ENCODE data around the gene APBB2. TPM values are rescaled to one million over a fixed set of nuclear protein-coding genes. Genes with fewer than 3 reads are reported as not detected.

The APBB2 gene
- total and polyA plus RNA-seq, 2 experiments from 2014 or later: 35.8 to 74.8 TPM

DNA sequence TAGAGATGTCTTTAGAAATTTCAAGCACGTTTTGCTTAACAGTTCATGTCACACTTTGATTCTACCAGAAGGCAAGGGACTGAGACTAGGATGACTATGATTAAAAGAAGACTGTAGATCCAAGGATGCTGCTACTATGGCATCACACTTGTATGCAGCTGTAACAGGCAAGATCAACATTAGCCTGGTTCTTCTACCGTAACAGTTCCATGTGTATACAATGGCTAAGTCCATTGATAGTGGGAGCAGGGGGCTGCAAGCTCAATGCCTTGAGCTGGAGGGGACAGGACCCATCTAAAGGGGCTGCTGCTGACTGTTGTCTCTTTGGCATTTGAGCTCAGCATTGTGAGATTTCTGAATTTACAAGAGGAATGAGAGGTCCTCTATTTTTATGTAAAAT, 212.0 kb downstream of the APBB2 start:
- Mint-ChIP-seq H3K27ac (no peak overlapping the region), H3K4me1 (peaks cover 17% of the 10 kb centered on the region; the same call in 2 of the 3 replicates), H3K36me3 (ENCODE audit: low read depth) (peaks cover 14% of the 10 kb centered on the region; the same call in 2 of the 3 replicates), H3K4me3 (no peak overlapping the region), H3K27me3 (ENCODE audit: insufficient read depth, low read depth, poor library complexity) (peaks cover 4% of the 10 kb centered on the region), H3K9me3 (no peaks in the 10 kb centered on the region)
- ATAC-seq (no peak), DNase-seq (ENCODE audit: low spot score) (no peak)
- Histone ChIP-seq H2AFZ (no peak overlapping the region), H3K36me3 (ENCODE audit: insufficient read depth) (peaks cover 2% of the 10 kb centered on the region; the same call in 1 of the 2 replicates), H3K79me2 (replicated peaks; ENCODE audit: insufficient read depth) (no peaks in the 10 kb centered on the region), H3K27ac (ENCODE audit: low read depth) (no peak overlapping the region), H3K27me3 (ENCODE audit: insufficient read depth) (no peaks in the 10 kb centered on the region), H3K9me2 (ENCODE audit: insufficient read depth) (no peaks in the 10 kb centered on the region), H3F3A (replicated peaks; ENCODE audit: low read depth) (no peaks in the 10 kb centered on the region), H3K4me3 (no peak overlapping the region), H3K4me1 (ENCODE audit: insufficient read depth) (peaks cover 25% of the 10 kb centered on the region), H4K20me1 (replicated peaks; ENCODE audit: insufficient read depth) (0 out of 2 replicates have a peak, but pooled peaks cover 3% of the 10 kb centered on the region), H3K4me2 (peak overlapping the region; percentile 55; the same call in 1 of the 2 replicates)
- TF ChIP-seq EZH2phosphoT487 (IDR thresholded peaks at IDR 0.05; ENCODE audit: unreplicated experiment) (no peak), ZNF331 (CRISPR knock-in tag; IDR thresholded peaks at IDR 0.05; ENCODE audit: low read depth) (no peak), NANOG (IDR thresholded peaks at IDR 0.05; ENCODE audit: borderline replicate concordance) (no peak)
- TF ChIP-seq, protein P1, sequence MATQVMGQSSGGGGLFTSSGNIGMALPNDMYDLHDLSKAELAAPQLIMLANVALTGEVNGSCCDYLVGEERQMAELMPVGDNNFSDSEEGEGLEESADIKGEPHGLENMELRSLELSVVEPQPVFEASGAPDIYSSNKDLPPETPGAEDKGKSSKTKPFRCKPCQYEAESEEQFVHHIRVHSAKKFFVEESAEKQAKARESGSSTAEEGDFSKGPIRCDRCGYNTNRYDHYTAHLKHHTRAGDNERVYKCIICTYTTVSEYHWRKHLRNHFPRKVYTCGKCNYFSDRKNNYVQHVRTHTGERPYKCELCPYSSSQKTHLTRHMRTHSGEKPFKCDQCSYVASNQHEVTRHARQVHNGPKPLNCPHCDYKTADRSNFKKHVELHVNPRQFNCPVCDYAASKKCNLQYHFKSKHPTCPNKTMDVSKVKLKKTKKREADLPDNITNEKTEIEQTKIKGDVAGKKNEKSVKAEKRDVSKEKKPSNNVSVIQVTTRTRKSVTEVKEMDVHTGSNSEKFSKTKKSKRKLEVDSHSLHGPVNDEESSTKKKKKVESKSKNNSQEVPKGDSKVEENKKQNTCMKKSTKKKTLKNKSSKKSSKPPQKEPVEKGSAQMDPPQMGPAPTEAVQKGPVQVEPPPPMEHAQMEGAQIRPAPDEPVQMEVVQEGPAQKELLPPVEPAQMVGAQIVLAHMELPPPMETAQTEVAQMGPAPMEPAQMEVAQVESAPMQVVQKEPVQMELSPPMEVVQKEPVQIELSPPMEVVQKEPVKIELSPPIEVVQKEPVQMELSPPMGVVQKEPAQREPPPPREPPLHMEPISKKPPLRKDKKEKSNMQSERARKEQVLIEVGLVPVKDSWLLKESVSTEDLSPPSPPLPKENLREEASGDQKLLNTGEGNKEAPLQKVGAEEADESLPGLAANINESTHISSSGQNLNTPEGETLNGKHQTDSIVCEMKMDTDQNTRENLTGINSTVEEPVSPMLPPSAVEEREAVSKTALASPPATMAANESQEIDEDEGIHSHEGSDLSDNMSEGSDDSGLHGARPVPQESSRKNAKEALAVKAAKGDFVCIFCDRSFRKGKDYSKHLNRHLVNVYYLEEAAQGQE (IDR thresholded peaks at IDR 0.05; ENCODE audit: unreplicated experiment): no peak

DNA sequence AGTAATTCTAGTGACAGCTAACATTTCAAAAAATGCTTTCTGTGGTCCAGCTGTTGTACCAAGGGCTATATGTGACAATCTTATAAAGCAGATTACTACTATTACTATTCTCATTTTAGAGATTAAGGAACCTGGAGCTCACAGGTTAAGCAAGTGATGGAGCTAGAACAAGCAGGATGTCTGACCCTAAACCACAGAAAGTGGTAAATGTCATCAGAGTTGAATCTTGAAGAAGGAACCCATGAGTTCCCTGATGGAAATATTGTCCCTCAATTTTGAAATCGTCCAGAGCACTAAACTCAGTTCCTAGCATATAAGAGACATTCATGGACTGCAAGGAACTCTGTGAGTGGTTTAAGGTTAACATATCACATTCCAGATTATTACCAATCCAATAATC, 214.0 kb downstream of the APBB2 start:
- H3K4me3 ChIP-seq: no peak overlapping the region
- H3K9me2 ChIP-seq (ENCODE audit: insufficient read depth): no peaks in the 10 kb centered on the region
- Mint-ChIP-seq H3K4me3 (no peak overlapping the region), H3K27ac (no peak overlapping the region), H3K27me3 (ENCODE audit: insufficient read depth, low read depth, poor library complexity) (no peaks in the 10 kb centered on the region), H3K4me1 (peaks cover 21% of the 10 kb centered on the region; the same call in 2 of the 3 replicates), H3K36me3 (ENCODE audit: low read depth) (no peaks in the 10 kb centered on the region), H3K9me3 (no peaks in the 10 kb centered on the region)
- H3K27ac ChIP-seq (ENCODE audit: low read depth): no peak overlapping the region
- TF ChIP-seq ZNF331 (CRISPR knock-in tag; IDR thresholded peaks at IDR 0.05; ENCODE audit: low read depth) (no peak), CREB1 (CRISPR knock-in tag; IDR thresholded peaks at IDR 0.05; ENCODE audit: low read depth) (no peak), STAT1 (IDR thresholded peaks at IDR 0.05; ENCODE audit: unreplicated experiment) (no peak), JUNB (IDR thresholded peaks at IDR 0.05; ENCODE audit: unreplicated experiment) (no peak), EZH2phosphoT487 (IDR thresholded peaks at IDR 0.05; ENCODE audit: unreplicated experiment) (no peak), NANOG (IDR thresholded peaks at IDR 0.05; ENCODE audit: borderline replicate concordance) (no peak), EZH2 (IDR thresholded peaks at IDR 0.05; ENCODE audit: low read depth, unreplicated experiment) (no peak)
- TF ChIP-seq, protein P1 (IDR thresholded peaks at IDR 0.05; ENCODE audit: unreplicated experiment): no peak
- TF ChIP-seq, protein P2, sequence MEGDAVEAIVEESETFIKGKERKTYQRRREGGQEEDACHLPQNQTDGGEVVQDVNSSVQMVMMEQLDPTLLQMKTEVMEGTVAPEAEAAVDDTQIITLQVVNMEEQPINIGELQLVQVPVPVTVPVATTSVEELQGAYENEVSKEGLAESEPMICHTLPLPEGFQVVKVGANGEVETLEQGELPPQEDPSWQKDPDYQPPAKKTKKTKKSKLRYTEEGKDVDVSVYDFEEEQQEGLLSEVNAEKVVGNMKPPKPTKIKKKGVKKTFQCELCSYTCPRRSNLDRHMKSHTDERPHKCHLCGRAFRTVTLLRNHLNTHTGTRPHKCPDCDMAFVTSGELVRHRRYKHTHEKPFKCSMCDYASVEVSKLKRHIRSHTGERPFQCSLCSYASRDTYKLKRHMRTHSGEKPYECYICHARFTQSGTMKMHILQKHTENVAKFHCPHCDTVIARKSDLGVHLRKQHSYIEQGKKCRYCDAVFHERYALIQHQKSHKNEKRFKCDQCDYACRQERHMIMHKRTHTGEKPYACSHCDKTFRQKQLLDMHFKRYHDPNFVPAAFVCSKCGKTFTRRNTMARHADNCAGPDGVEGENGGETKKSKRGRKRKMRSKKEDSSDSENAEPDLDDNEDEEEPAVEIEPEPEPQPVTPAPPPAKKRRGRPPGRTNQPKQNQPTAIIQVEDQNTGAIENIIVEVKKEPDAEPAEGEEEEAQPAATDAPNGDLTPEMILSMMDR (conservative IDR thresholded peaks at IDR 0.05; ENCODE audit: low read depth in 2 of 2): no peak
- TF ChIP-seq, protein P3, sequence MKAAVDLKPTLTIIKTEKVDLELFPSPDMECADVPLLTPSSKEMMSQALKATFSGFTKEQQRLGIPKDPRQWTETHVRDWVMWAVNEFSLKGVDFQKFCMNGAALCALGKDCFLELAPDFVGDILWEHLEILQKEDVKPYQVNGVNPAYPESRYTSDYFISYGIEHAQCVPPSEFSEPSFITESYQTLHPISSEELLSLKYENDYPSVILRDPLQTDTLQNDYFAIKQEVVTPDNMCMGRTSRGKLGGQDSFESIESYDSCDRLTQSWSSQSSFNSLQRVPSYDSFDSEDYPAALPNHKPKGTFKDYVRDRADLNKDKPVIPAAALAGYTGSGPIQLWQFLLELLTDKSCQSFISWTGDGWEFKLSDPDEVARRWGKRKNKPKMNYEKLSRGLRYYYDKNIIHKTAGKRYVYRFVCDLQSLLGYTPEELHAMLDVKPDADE (IDR thresholded peaks at IDR 0.05): no peak
- no peak overlapping the region for H2AFZ ChIP-seq
- H3F3A ChIP-seq (replicated peaks; ENCODE audit: low read depth): no peaks in the 10 kb centered on the region
- no peaks in the 10 kb centered on the region for H3K79me2 ChIP-seq (replicated peaks; ENCODE audit: insufficient read depth)
- no peaks in the 10 kb centered on the region for H3K36me3 ChIP-seq (ENCODE audit: insufficient read depth)
- DNase-seq (ENCODE audit: low spot score): no peak
- peaks cover 29% of the 10 kb centered on the region for H3K4me1 ChIP-seq (ENCODE audit: insufficient read depth)
- 0 out of 2 replicates have a peak, but pooled peaks cover 3% of the 10 kb centered on the region for H4K20me1 ChIP-seq (replicated peaks; ENCODE audit: insufficient read depth)
- no peak for ATAC-seq
- no peaks in the 10 kb centered on the region for H3K27me3 ChIP-seq (ENCODE audit: insufficient read depth)
- H3K4me2 ChIP-seq: no peak overlapping the region
